Right lobe of liver (tissue), 4 donors: ENCODE results near the gene DYRK1A.

ENCODE experiments used
- CTCF ChIP-seq, 4 donors: fragments of 200-600 bp in 3 of 4; fragments of 450-650 bp in 1 of 4; IDR thresholded peaks; one replicate each; pipeline versions ENCODE4 v1.5.1 to v1.8.0; 2016 to 2022; ENCODE audit warnings: antibody characterized with exemption in 4 of 4, mild to moderate bottlenecking in 2 of 4
- POLR2A ChIP-seq: fragments of 450-650 bp; IDR thresholded peaks from one replicate; pipeline ENCODE4 v1.6.1; 2017; ENCODE audit warnings: antibody characterized with exemption, mild to moderate bottlenecking
- donor health status: DM: no; HTN: no; CAD: no.
- donor health status: DM: no; HTN: no; CAD: no.
- donor health status: DM: no; HTN: yes; CAD: no.

GRCh38 chr21:37484535-37485474 is 118.2 kb downstream of the DYRK1A start:
- no peak for TF ChIP-seq CTCF (IDR thresholded peaks at IDR 0.05)
- no peak for TF ChIP-seq POLR2A
